ENCODE results near the gene GPRC5B. TPM values are rescaled to one million over a fixed set of nuclear protein-coding genes. Genes with fewer than 3 reads are reported as not detected.

The GPRC5B gene
- total and polyA plus RNA-seq, 2 of the 8 experiments (the other 6 are each of a cell fraction or from before 2014, with no cell fraction given), result 106 to 160 TPM

GRCh38 chr16:19815418-19815817, 69.2 kb downstream of the GPRC5B start (continued):
- no peak for TF ChIP-seq RFX5 (IDR thresholded peaks at IDR 0.05; ENCODE audit: borderline replicate concordance, low read depth, low read length)

- Histone ChIP-seq H3K4me1 (replicated peaks in 1 of 4; ENCODE audit: control insufficient read depth in 3 of 4, insufficient read depth in 4 of 4, low read length in 3 of 4) (peaks cover 0 to 2% (median 0%) of the 10 kb centered on the region in 4 experiments; a peak in 1 of 7 replicates), H3K56ac (replicated peaks; ENCODE audit: insufficient read length, low read depth, low read length) (no peak overlapping the region), H3K4ac (replicated peaks; ENCODE audit: insufficient read length, low read depth, low read length) (no peak overlapping the region), H2BK12ac (ENCODE audit: low read depth, low read length) (no peak overlapping the region), H2BK15ac (ENCODE audit: low read length) (no peak overlapping the region), H3K9ac (replicated peaks in 1 of 4; ENCODE audit: extremely low read depth in 1 of 4, low read depth in 3 of 4, low read length in 3 of 4) (no peak overlapping the region), H3K79me1 (ENCODE audit: low read depth, low read length) (no peaks in the 10 kb centered on the region), H3K4me3 (ENCODE audit: extremely low read depth in 1 of 4, insufficient read depth in 2 of 4, low read depth in 3 of 4, low read length in 4 of 4) (no peak overlapping the region), H4K8ac (ENCODE audit: extremely low read depth, insufficient read depth, low read length) (no peak overlapping the region), H3K9me3 (ENCODE audit: insufficient read depth in 2 of 2, low read depth in 1 of 2, low read length in 1 of 2) (peaks cover 0 to 9% of the 10 kb centered on the region in 2 experiments; a peak in 3 of 4 replicates), H3K4me2 (ENCODE audit: insufficient read depth in 1 of 2, low read depth in 2 of 2, low read length in 2 of 2) (no peak overlapping the region), H2AFZ (ENCODE audit: low read length) (no peak overlapping the region), H2BK20ac (ENCODE audit: low read length) (no peak overlapping the region), H4K5ac (ENCODE audit: insufficient read length, low read depth, low read length) (no peak overlapping the region), H2BK5ac (ENCODE audit: low read depth, low read length) (no peak overlapping the region), H3K79me2 (ENCODE audit: control insufficient read depth in 1 of 2, insufficient read depth in 2 of 2, low read length in 2 of 2) (no peaks in the 10 kb centered on the region), H4K20me1 (replicated peaks in 1 of 2; ENCODE audit: control insufficient read depth in 1 of 2, insufficient read depth in 2 of 2, low read length in 2 of 2) (no peaks in the 10 kb centered on the region), H3K36me3 (ENCODE audit: control insufficient read depth in 2 of 4, insufficient read depth in 4 of 4, low read length in 3 of 4) (no peaks in the 10 kb centered on the region), H3K18ac (ENCODE audit: extremely low read depth, low read length) (no peak overlapping the region), H3K27ac (ENCODE audit: low read depth, low read length) (no peak overlapping the region), H3K14ac (ENCODE audit: insufficient read length) (no peak overlapping the region), H2BK120ac (replicated peaks; ENCODE audit: low read depth, low read length) (no peak overlapping the region), H3K27me3 (replicated peaks in 1 of 4; ENCODE audit: control insufficient read depth in 3 of 4, extremely low read depth in 1 of 4, insufficient read depth in 3 of 4, low read length in 3 of 4) (no peaks in the 10 kb centered on the region), H4K91ac (replicated peaks; ENCODE audit: insufficient read length, low read length) (no peak overlapping the region), H3K23me2 (ENCODE audit: low read depth, low read length) (no peaks in the 10 kb centered on the region), H3K23ac (ENCODE audit: insufficient read length) (no peak overlapping the region), H2AK5ac (ENCODE audit: low read depth, low read length) (no peak overlapping the region)
- ChIA-PET CTCF (ENCODE audit: partially characterized antibody) (no interaction called here), POLR2A (ENCODE audit: partially characterized antibody) (no interaction called here)
- FAIRE-seq, result no peak
- DNase-seq (ENCODE audit: low read depth in 1 of 2, low spot score in 2 of 2), result no peak
- no peak for TF ChIP-seq BACH1 (IDR thresholded peaks at IDR 0.05; ENCODE audit: low read length)
- peak; percentile 17; the same call in 1 of the 2 replicates for TF ChIP-seq KDM1A (IDR thresholded peaks at IDR 0.05; ENCODE audit: borderline replicate concordance, low read length)
Observed at GRCh38 chr16:19812986-19813385, 71.7 kb downstream of the GPRC5B start.
